RWPE2 (cell line): ENCODE measurements around the gene NHEJ1.

ENCODE experiments used
- ATAC-seq: fragments of 200-7000 bp; cut with Tn5 transposase; 3 replicates; pipeline ENCODE4 v1.9.1; 2021; ENCODE audit warnings: low read depth
- DNase-seq: peaks from one replicate; pipeline ENCODE4 v3.0.0-alpha.2; 2020; ENCODE audit warnings: low spot score
- H3K27ac ChIP-seq: fragments of 450-650 bp; 2 replicates; pipeline ENCODE4 v1.5.1; 2017; ENCODE audit warnings: mild to moderate bottlenecking; ENCODE audit not compliant: poor library complexity, severe bottlenecking
- H3K27me3 ChIP-seq: fragments of 250-450 bp; sonication (Bioruptor Pico); 2 replicates; pipeline ENCODE4 v1.5.1; 2021; ENCODE audit warnings: mild to moderate bottlenecking, moderate library complexity; ENCODE audit not compliant: insufficient read depth, poor library complexity, severe bottlenecking
- H3K36me3 ChIP-seq: fragments of 250-450 bp; sonication (Bioruptor Pico); 2 replicates; pipeline ENCODE4 v1.5.1; 2020; ENCODE audit warnings: low read depth, mild to moderate bottlenecking, moderate library complexity
- H3K4me1 ChIP-seq: fragments of 250-450 bp; sonication (Bioruptor Pico); 2 replicates; pipeline ENCODE4 v1.5.1; 2021; ENCODE audit warnings: mild to moderate bottlenecking, moderate library complexity; ENCODE audit not compliant: insufficient read depth, poor library complexity, severe bottlenecking
- H3K4me3 ChIP-seq: fragments of 250-450 bp; sonication (Bioruptor Pico); 2 replicates; pipeline ENCODE4 v1.5.1; 2021; ENCODE audit warnings: mild to moderate bottlenecking, moderate library complexity; ENCODE audit not compliant: severe bottlenecking
- H3K9me3 ChIP-seq: fragments of 250-450 bp; sonication (Bioruptor Pico); 2 replicates; pipeline ENCODE4 v1.5.1; 2021; ENCODE audit warnings: mild to moderate bottlenecking, moderate library complexity; ENCODE audit not compliant: severe bottlenecking
- TF ChIP-seq, protein P1 (sequence below): fragments of 450-650 bp; IDR thresholded peaks from one replicate; pipeline ENCODE4 v1.5.1; 2017; ENCODE audit warnings: mild to moderate bottlenecking, moderate library complexity; ENCODE audit not compliant: poor library complexity, severe bottlenecking

Gene NHEJ1

DNA sequence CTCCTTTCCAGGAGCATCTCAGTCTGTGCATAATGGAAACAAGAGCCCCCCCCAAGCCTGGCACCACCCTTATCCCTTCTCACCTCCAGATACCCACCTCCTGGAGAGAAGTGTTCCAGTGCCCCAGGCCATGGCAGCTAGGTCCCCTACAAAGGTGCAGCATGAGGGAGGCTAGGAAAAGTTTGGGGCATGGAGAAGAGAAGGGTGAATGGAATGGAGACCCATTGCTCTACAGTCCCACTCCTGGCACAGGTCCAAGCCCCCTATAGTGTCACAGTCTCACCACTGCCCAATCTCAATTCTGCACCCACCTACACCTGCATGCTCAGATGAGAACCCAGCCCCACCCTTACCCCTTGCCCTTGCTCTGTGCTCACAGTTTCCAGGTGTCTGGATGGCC, 8.3 kb upstream of the NHEJ1 start:
- Histone ChIP-seq H3K27ac (no peak overlapping the region), H3K27me3 (no peaks in the 10 kb centered on the region), H3K36me3 (peaks cover 11% of the 10 kb centered on the region), H3K4me1 (no peaks in the 10 kb centered on the region), H3K9me3 (no peaks in the 10 kb centered on the region), H3K4me3 (no peak overlapping the region)
- DNase-seq (no peak), ATAC-seq (no peak)
- TF ChIP-seq, protein P1, sequence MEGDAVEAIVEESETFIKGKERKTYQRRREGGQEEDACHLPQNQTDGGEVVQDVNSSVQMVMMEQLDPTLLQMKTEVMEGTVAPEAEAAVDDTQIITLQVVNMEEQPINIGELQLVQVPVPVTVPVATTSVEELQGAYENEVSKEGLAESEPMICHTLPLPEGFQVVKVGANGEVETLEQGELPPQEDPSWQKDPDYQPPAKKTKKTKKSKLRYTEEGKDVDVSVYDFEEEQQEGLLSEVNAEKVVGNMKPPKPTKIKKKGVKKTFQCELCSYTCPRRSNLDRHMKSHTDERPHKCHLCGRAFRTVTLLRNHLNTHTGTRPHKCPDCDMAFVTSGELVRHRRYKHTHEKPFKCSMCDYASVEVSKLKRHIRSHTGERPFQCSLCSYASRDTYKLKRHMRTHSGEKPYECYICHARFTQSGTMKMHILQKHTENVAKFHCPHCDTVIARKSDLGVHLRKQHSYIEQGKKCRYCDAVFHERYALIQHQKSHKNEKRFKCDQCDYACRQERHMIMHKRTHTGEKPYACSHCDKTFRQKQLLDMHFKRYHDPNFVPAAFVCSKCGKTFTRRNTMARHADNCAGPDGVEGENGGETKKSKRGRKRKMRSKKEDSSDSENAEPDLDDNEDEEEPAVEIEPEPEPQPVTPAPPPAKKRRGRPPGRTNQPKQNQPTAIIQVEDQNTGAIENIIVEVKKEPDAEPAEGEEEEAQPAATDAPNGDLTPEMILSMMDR = no peak

DNA sequence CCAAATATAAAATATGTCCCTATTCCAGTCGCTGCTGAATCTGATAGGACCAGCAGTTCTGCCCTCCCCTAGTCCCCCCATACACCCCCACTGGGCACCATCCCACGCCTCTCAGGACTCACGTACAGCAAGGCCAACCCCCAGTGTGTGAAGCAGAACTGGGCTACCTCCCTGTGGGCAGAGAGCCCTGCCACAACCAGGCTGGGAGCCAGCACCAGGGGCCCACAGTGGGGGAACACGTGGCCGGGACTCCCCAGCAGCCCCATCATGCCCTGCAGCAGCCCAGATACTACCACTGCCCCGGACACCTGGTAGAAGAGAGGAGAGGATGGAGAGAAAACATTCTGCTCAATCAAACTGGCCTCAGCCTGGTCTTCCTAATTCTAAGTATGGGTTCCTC, 7.9 kb upstream of the NHEJ1 start:
- TF ChIP-seq, protein P1 = no peak
- no peak for ATAC-seq
- no peak overlapping the region for H3K27ac ChIP-seq

DNA sequence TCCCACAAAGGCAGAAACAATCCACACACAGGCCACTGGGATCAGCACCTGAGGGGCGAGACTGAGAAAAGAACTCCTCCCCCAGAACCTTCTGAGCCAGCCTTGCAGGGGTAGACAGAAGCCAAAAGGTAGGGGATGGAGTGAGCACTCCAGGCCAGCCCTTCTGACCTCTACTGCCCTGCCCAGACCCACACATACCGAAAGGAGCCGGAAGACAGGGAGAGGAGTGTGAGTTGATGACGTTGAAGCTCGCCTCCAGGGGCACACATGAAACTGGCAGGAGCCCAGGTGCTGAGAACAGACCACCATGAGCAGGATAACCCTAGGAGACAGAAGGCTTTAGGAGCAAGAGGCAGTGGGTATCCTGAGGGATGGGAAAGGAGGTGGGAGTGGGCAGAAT, 7.4 kb upstream of the NHEJ1 start:
- Histone ChIP-seq H3K4me3 (no peak overlapping the region), H3K9me3 (no peaks in the 10 kb centered on the region), H3K27me3 (no peaks in the 10 kb centered on the region), H3K4me1 (no peaks in the 10 kb centered on the region), H3K27ac (no peak overlapping the region), H3K36me3 (peaks cover 7% of the 10 kb centered on the region; the same call in 1 of the 2 replicates)
- ATAC-seq = no peak
- TF ChIP-seq, protein P1 = no peak
- DNase-seq = no peak

More for the DNA sequence above, 7.9 kb upstream of the NHEJ1 start:
- Histone ChIP-seq H3K9me3 (no peaks in the 10 kb centered on the region), H3K4me1 (no peaks in the 10 kb centered on the region), H3K36me3 (peaks cover 7% of the 10 kb centered on the region), H3K27me3 (no peaks in the 10 kb centered on the region), H3K4me3 (no peak overlapping the region)
- no peak for DNase-seq

DNA sequence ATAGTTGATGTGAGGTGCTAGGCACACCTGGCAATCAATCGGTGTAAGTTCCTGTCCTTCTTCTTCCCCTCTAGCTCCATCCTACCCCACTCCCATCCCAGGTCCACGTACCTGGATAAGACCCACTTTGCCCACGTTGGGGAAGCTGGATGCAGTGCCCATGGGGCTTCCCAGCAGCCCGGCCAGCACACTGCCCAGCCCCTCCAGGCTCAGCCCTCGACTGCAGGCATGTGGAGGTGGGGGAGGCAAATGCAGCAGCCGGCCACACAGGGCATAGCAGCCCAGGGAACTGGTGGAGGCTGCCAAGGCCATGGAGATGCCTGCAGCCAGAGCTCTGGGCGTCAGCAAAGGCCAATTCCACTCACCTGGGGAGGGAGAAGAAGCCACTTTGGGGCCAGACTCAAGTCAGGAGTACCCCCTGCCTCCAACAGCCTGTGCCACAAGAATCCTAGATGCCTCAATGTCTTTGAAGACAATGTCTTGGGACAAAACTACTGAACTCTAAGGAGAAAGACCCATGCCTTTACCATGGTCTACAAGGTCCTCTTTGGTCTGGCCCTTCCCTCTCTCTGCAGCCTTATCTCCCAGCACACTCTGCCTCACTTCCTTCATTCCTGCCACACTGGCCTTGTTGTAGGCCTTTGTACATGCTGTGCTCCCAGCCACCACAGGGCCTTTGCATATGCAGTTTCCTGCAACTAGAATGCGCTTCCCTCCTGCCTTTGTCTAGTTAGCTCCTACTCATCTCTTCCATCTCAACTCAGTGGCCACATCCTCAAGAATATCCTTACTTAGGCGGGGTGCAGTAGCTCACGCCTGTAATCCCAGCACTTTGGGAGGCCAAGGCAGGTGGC, 4.7 kb upstream of the NHEJ1 start:
- TF ChIP-seq, protein P1 = no peak
- H3K9me3 ChIP-seq = no peaks in the 10 kb centered on the region
- H3K36me3 ChIP-seq = no peaks in the 10 kb centered on the region
- ATAC-seq = no peak
- no peak overlapping the region for H3K4me3 ChIP-seq
- H3K27me3 ChIP-seq = no peaks in the 10 kb centered on the region
- no peak for DNase-seq
- no peak overlapping the region for H3K27ac ChIP-seq
- H3K4me1 ChIP-seq = no peaks in the 10 kb centered on the region

DNA sequence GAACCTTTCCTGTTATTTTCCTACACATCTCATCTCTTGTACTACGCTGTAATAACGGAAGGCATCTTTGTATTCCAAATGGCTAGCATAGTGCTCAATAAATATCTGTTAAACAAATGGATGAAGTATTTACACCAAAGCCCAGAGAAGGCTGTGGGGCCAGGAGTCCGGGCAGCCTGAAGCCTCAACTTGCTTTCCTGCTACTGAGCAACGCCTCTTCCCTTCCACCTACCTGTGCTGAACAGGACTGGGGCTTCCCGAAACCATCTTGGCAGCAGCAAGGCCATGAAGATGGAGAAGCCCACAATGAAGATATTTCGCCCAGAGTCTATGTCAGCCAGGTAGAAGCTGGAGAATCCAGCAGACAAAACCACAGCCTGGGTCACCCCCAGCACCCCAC, 2.5 kb upstream of the NHEJ1 start:
- TF ChIP-seq, protein P1 = no peak

More for the DNA sequence above, 2.5 kb upstream of the NHEJ1 start:
- Histone ChIP-seq H3K27me3 (no peaks in the 10 kb centered on the region), H3K27ac (no peak overlapping the region), H3K36me3 (no peaks in the 10 kb centered on the region), H3K9me3 (no peaks in the 10 kb centered on the region), H3K4me3 (no peak overlapping the region), H3K4me1 (no peaks in the 10 kb centered on the region)
- ATAC-seq (no peak), DNase-seq (no peak)
